A549 treated with AZD9567 at 1 μM for 4 hours (cell line): Measurements from ENCODE around the gene SLC4A8. TPM values are rescaled to one million over a fixed set of nuclear protein-coding genes. Genes with fewer than 3 reads are reported as not detected.

Source experiments
- total RNA-seq: library from RNA; stranded (reverse); fragments of 200-300 nt; extraction: Qiagen RNA extraction; gene quantifications from 5 replicates; pipeline ENCODE4 v1.2.3, GENCODE V29; 2022; ENCODE audit not compliant: insufficient read depth

The SLC4A8 gene
- 0.82 to 2.2 TPM (median 1.1 TPM) in 5 replicates for total RNA-seq

GRCh38 chr12:51424662-51425539 is at the start of gene SLC4A8:
TSS of gene SLC4A8 (plus strand) at chr12:51424831. CDS start at chr12:51424988, 157 bp downstream.

GRCh38 chr12:51391283-51392123 is 33.1 kb upstream of the SLC4A8 start, which contains the start of gene GALNT6:
TSS of gene GALNT6 (minus strand) at chr12:51391406. CDS start at chr12:51379781, 11,625 bp downstream.

Other genes starting within 250 kb of the SLC4A8 start
- 1.2 to 2.5 TPM (median 1.5 TPM) in 5 replicates for gene POU6F1, start 206.8 kb upstream of the SLC4A8 start, total RNA-seq
- gene DAZAP2, start 186.0 kb upstream of the SLC4A8 start, total RNA-seq: 301 to 328 TPM (median 310 TPM) in 5 replicates
- 11.3 to 24.4 TPM (median 21.8 TPM) in 5 replicates for gene SMAGP, start 154.4 kb upstream of the SLC4A8 start, total RNA-seq
- 0.07 to 0.09 TPM in 2 of 5 replicates, not detected in the others for gene BIN2, start 100.7 kb upstream of the SLC4A8 start, total RNA-seq
- gene CELA1, start 78.2 kb upstream of the SLC4A8 start, total RNA-seq: not detected in 5 replicates
- 2.1 to 3.5 TPM (median 2.8 TPM) in 5 replicates for gene GALNT6, start 33.4 kb upstream of the SLC4A8 start, total RNA-seq
- gene SCN8A, start 166.4 kb downstream of the SLC4A8 start, total RNA-seq: 0.94 to 2.0 TPM (median 1.7 TPM) in 5 replicates